Measurements from ENCODE around the gene LCLAT1.

The LCLAT1 gene

GRCh38 chr2:30655211-30655610 is 208.2 kb downstream of the LCLAT1 start:
- Histone ChIP-seq H3K79me2 (ENCODE audit: insufficient read depth, low read length) (no peaks in the 10 kb centered on the region), H2AFZ (ENCODE audit: low read length) (no peak overlapping the region), H3K4me1 (ENCODE audit: insufficient read depth, low read length, severe bottlenecking) (no peaks in the 10 kb centered on the region), H3K4me2 (ENCODE audit: low read length) (no peak overlapping the region), H3F3A (ENCODE audit: insufficient read depth, low read length) (no peaks in the 10 kb centered on the region), H3K27ac (ENCODE audit: low read depth, low read length, poor library complexity, severe bottlenecking) (no peak overlapping the region), H3K4me3 (ENCODE audit: low read depth, low read length, poor library complexity, severe bottlenecking) (no peak overlapping the region), H3K9me2 (ENCODE audit: low read depth, low read length) (no peaks in the 10 kb centered on the region), H3K9me3 (ENCODE audit: low read length) (no peaks in the 10 kb centered on the region), H3K27me3 (ENCODE audit: insufficient read depth, low read length) (no peaks in the 10 kb centered on the region), H3K9ac (ENCODE audit: low read length) (no peak overlapping the region), H3K36me3 (ENCODE audit: insufficient read depth, low read length) (no peaks in the 10 kb centered on the region), H4K20me1 (ENCODE audit: insufficient read depth, low read length) (no peaks in the 10 kb centered on the region)
- TF ChIP-seq EZH2 (IDR thresholded peaks at IDR 0.05; ENCODE audit: borderline replicate concordance, low read length) (no peak), CTCF (IDR thresholded peaks at IDR 0.05; ENCODE audit: low read length) (no peak)

- Histone ChIP-seq H3K4me3 (ENCODE audit: low read depth, low read length, poor library complexity, severe bottlenecking) (no peak overlapping the region), H2AFZ (ENCODE audit: low read length) (no peak overlapping the region), H3K9ac (ENCODE audit: low read length) (no peak overlapping the region), H3K36me3 (ENCODE audit: insufficient read depth, low read length) (no peaks in the 10 kb centered on the region), H3K79me2 (ENCODE audit: insufficient read depth, low read length) (no peaks in the 10 kb centered on the region), H3K4me2 (ENCODE audit: low read length) (no peak overlapping the region), H4K20me1 (ENCODE audit: insufficient read depth, low read length) (no peaks in the 10 kb centered on the region), H3K4me1 (ENCODE audit: insufficient read depth, low read length, severe bottlenecking) (no peaks in the 10 kb centered on the region), H3K9me3 (ENCODE audit: low read length) (no peaks in the 10 kb centered on the region), H3K9me2 (ENCODE audit: low read depth, low read length) (no peaks in the 10 kb centered on the region), H3F3A (ENCODE audit: insufficient read depth, low read length) (no peaks in the 10 kb centered on the region), H3K27me3 (ENCODE audit: insufficient read depth, low read length) (no peaks in the 10 kb centered on the region), H3K27ac (ENCODE audit: low read depth, low read length, poor library complexity, severe bottlenecking) (no peak overlapping the region)
- TF ChIP-seq EZH2 (IDR thresholded peaks at IDR 0.05; ENCODE audit: borderline replicate concordance, low read length) (no peak), CTCF (IDR thresholded peaks at IDR 0.05; ENCODE audit: low read length) (no peak)
Measured at GRCh38 chr2:30655660-30656059, 208.6 kb downstream of the LCLAT1 start.

GRCh38 chr2:30656079-30656478 is 209.0 kb downstream of the LCLAT1 start:
- no peak for TF ChIP-seq EZH2 (IDR thresholded peaks at IDR 0.05; ENCODE audit: borderline replicate concordance, low read length)
- no peak for TF ChIP-seq CTCF (IDR thresholded peaks at IDR 0.05; ENCODE audit: low read length)
- no peaks in the 10 kb centered on the region for H3F3A ChIP-seq (ENCODE audit: insufficient read depth, low read length)
- no peaks in the 10 kb centered on the region for H3K4me1 ChIP-seq (ENCODE audit: insufficient read depth, low read length, severe bottlenecking)
- H3K9me2 ChIP-seq (ENCODE audit: low read depth, low read length) = no peaks in the 10 kb centered on the region
- H2AFZ ChIP-seq (ENCODE audit: low read length) = no peak overlapping the region
- no peak overlapping the region for H3K27ac ChIP-seq (ENCODE audit: low read depth, low read length, poor library complexity, severe bottlenecking)
- H3K79me2 ChIP-seq (ENCODE audit: insufficient read depth, low read length) = no peaks in the 10 kb centered on the region
- no peak overlapping the region for H3K9ac ChIP-seq (ENCODE audit: low read length)
- H3K36me3 ChIP-seq (ENCODE audit: insufficient read depth, low read length) = no peaks in the 10 kb centered on the region
- no peak overlapping the region for H3K4me3 ChIP-seq (ENCODE audit: low read depth, low read length, poor library complexity, severe bottlenecking)
- H3K27me3 ChIP-seq (ENCODE audit: insufficient read depth, low read length) = no peaks in the 10 kb centered on the region
- H3K9me3 ChIP-seq (ENCODE audit: low read length) = no peaks in the 10 kb centered on the region
- no peak overlapping the region for H3K4me2 ChIP-seq (ENCODE audit: low read length)
- no peaks in the 10 kb centered on the region for H4K20me1 ChIP-seq (ENCODE audit: insufficient read depth, low read length)

Data from OCI-LY1 (cell line).